ENCODE data around the gene ARID5B. TPM values are rescaled to one million over a fixed set of nuclear protein-coding genes. Genes with fewer than 3 reads are reported as not detected.

ARID5B gene
- polyA plus RNA-seq, 1 experiment = 137 TPM

GRCh38 chr10:62031507-62031906 is 130.0 kb downstream of the ARID5B start:
- ChIA-PET POLR2A (interaction anchor here (0.5 kb wide), 1 partner anchor 195 kb away, joined by 4 read pairs; no protein-coding TSS in a partner anchor), CTCF (interaction anchor here (0.8 kb wide), 1 partner anchor 217 kb away, joined by 3 read pairs; no protein-coding TSS in a partner anchor)
- Histone ChIP-seq H3K27me3 (ENCODE audit: control insufficient read depth, insufficient read depth, low read length) (no peaks in the 10 kb centered on the region), H3K9me3 (ENCODE audit: control insufficient read depth, insufficient read depth, low read length) (no peaks in the 10 kb centered on the region), H3K27ac (ENCODE audit: low read depth, low read length) (no peak overlapping the region), H3K4me3 (ENCODE audit: low read depth, low read length) (no peak overlapping the region)
- TF ChIP-seq CTCF (IDR thresholded peaks at IDR 0.05; ENCODE audit: low read depth, low read length) = no peak
- DNase-seq (ENCODE audit: low read depth, low spot score) = no peak

- DNase-seq (ENCODE audit: low read depth, low spot score) = no peak
- H3K9me3 ChIP-seq (ENCODE audit: control insufficient read depth, insufficient read depth, low read length) = no peaks in the 10 kb centered on the region
- H3K27me3 ChIP-seq (ENCODE audit: control insufficient read depth, insufficient read depth, low read length) = no peaks in the 10 kb centered on the region
- H3K27ac ChIP-seq (ENCODE audit: low read depth, low read length) = no peak overlapping the region
- no peak for TF ChIP-seq CTCF (IDR thresholded peaks at IDR 0.05; ENCODE audit: low read depth, low read length)
- no peak overlapping the region for H3K4me3 ChIP-seq (ENCODE audit: low read depth, low read length)
- CTCF ChIA-PET = no interaction called here
- POLR2A ChIA-PET = no interaction called here
These were observed 131.6 kb downstream of the ARID5B start for GRCh38 chr10:62033125-62033524.

GRCh38 chr10:62034096-62034640 is 132.7 kb downstream of the ARID5B start:
- no peak for TF ChIP-seq CTCF (IDR thresholded peaks at IDR 0.05; ENCODE audit: low read depth, low read length)
- H3K27ac ChIP-seq (ENCODE audit: low read depth, low read length) = no peak overlapping the region
- H3K4me3 ChIP-seq (ENCODE audit: low read depth, low read length) = no peak overlapping the region
- H3K9me3 ChIP-seq (ENCODE audit: control insufficient read depth, insufficient read depth, low read length) = no peaks in the 10 kb centered on the region
- no peaks in the 10 kb centered on the region for H3K27me3 ChIP-seq (ENCODE audit: control insufficient read depth, insufficient read depth, low read length)
- ChIA-PET CTCF (no interaction called here), POLR2A (no interaction called here)
- no peak for DNase-seq (ENCODE audit: low read depth, low spot score)

- no peaks in the 10 kb centered on the region for H3K9me3 ChIP-seq (ENCODE audit: control insufficient read depth, insufficient read depth, low read length)
- no peak for DNase-seq (ENCODE audit: low read depth, low spot score)
- H3K27me3 ChIP-seq (ENCODE audit: control insufficient read depth, insufficient read depth, low read length) = no peaks in the 10 kb centered on the region
- ChIA-PET CTCF (interaction anchor here (0.5 to 6.2 kb wide), 7 partner anchors 9 to 1389 kb away, joined by 3 to 68 read pairs (median 5); no protein-coding TSS in a partner anchor), POLR2A (interaction anchor here (0.9 to 5.0 kb wide), 2 partner anchors 13 to 26 kb away, joined by 3 to 42 read pairs; no protein-coding TSS in a partner anchor)
- H3K4me3 ChIP-seq (ENCODE audit: low read depth, low read length) = no peak overlapping the region
- peak overlapping the region; percentile 48 for H3K27ac ChIP-seq (ENCODE audit: low read depth, low read length)
- no peak for TF ChIP-seq CTCF (IDR thresholded peaks at IDR 0.05; ENCODE audit: low read depth, low read length)
These were observed 134.9 kb downstream of the ARID5B start for GRCh38 chr10:62036186-62037081.

Data from AG04450 (cell line).